Stimulated activated CD4-positive, alpha-beta T cell treated with anti-CD3 and anti-CD28 coated beads, Interleukin-15, amount 100 ng/mL, for 48 hours (primary cell): ENCODE measurements around the gene METTL3.
A peak's percentile ranks its signal among the peaks of the same experiment; 100 is the strongest.

Source experiments
- DNase-seq, 2 donors: peaks; one replicate each; pipeline ENCODE4 v3.0.0-alpha.2; 2020; ENCODE audit warnings: low read depth in 2 of 2

Gene METTL3

DNA sequence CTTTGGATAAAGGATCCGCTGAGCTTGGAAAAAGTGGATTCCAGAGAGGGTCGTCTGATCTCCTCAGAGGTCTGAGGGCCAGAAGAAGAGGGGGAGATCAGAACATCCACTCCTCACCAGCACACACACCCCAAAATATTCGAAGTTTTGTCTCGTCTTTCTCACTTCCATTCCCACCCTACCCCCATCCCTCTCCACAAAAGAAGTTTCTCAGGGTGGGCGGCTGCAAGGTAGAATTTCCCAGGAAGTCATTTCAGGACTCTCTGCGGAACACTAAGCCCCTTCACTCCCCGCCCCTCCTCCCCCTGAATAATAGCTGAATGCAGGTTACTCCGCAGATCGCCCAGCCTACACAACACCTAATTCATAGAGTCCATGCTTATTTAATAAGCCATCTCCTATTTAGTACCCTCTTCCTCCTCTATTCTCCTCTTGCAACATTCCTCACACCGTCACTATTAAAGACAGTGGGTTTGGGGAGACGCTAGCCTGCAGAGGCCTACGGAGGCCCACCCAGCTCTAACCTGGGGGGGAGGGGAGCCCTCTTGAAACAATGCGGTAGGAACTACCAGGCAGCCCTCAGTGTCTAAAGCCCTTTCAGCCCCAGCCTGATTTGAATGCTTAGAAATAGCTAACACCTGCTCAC is 15.7 kb upstream of the METTL3 start:
- no peak for DNase-seq

GRCh38 chr14:21525962-21526671 is 15.0 kb upstream of the METTL3 start, which contains the start of gene SALL2:
SALL2 (minus strand) TSS chr14:21526346; CDS start chr14:21526127, 219 bp downstream.
- peak; percentile 43 to 69 for DNase-seq

DNA sequence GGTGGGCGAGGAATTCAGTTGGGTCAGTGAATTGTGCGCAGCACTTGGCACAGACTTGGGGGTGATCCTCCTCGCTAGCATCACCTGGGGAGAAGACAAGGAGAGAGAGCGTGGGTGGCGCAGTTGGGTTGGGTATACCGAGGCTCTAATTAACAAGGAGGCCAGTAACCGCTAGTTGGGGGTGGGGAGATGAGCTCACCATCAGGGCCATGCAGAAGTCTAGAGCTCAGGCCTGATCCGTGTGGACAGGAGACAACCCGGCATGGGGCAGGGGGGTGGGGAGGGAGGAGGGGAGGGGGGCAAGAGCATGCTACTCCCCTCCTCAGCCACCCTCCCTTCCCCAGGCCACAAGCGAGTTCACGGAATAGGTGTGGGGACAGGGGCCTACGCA is 14.4 kb upstream of the METTL3 start:
- DNase-seq = no peak

- no peak for DNase-seq
Measured at GRCh38 chr14:21524575-21525490, 13.7 kb upstream of the METTL3 start.

- DNase-seq = no peak
Measured at GRCh38 chr14:21523203-21523602, 12.1 kb upstream of the METTL3 start.

DNA sequence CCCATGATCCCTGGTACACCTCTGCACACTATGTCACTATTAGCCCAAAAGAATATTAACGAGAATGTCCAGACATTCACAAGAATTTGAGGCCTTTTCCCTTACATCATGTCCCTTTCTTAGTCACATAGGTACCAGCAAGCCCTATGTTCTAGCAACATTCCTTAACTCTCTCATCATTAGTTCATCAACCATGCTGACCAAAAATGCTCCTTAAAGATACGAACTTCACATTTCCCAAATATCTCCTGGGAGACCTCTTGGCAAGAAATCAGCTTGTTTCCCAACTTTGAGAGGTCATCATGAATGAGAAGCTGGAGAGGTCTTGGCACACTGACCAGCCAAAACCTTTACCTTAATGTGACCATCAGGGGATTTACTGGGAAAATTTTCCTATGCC is 10.4 kb upstream of the METTL3 start:
- no peak for DNase-seq

DNA sequence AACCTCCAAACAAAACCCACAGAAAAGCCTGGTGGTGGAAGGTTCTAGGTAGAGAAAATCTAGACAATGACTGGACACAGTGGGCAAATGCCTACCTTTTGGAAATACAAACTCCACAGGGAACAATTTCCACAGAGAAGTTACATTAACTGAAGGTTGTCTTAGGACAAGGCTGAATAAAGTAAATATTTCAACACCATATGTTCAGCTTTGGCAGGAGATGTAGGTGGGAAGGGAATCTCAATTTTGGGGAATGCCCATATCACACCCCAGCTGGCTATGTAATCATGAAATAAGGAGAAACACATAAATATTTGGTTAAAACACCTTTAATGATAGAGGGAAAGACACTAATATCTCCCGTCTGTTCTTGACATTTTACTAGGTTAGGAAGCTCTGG is 9.6 kb upstream of the METTL3 start:
- DNase-seq = no peak

GRCh38 chr14:21518725-21519124 is 7.6 kb upstream of the METTL3 start:
- no peak for DNase-seq

GRCh38 chr14:21514341-21514740 is 3.2 kb upstream of the METTL3 start:
- no peak for DNase-seq

DNA sequence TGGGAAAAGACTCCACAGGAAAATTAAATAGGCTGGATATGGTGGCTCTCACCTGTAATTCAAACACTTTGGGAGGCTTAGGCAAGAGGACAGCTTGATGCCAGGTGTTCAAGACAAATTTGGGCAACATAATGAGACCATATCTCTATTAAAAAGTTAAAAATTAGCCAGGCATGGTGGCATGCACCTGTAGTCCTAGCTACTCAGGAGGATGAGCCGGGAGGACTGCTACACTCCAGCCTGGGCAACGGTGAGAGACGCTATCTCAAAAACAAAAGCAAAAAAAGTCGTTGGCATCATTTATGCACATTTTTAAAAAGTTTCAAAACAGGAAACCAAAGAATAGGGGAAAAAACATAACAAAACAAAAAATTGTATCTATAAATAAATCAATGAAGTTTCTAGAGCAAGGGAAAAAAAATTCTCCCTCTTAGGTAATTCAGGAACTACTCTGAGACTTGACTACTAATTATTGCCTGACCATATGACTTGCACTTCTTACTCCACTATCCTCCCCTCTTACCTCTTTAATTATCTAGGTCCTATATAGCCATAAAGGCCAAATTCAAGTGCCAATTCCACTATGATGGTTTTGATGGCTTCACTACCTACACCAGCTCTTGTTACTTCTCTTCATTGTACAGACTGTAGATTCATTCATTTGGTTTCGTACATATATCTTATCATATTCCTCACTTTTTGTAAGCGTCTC is 1.6 kb downstream of the METTL3 start:
- no peak for DNase-seq

DNA sequence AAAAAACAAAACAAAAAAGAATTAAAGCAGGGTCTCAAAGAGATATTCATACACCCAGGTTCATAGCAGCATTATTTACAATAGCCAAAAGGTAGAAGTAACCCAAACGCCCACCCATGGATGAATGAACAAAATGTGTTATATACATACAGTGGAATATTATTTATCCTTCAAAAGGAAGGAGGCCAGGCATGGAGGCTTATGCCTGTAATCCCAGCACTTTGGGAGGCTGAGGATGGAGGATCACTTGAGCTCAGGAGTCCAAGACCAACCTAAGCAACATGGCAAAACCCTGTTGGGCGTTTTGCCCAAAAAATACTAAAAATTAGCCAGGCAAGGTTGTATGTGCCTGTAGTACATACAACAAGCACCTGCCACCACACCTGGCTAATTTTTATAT is 4.6 kb downstream of the METTL3 start:
- no peak for DNase-seq

- DNase-seq = no peak
Measured at GRCh38 chr14:21505012-21505553, 6.1 kb downstream of the METTL3 start.

- DNase-seq = no peak
Measured at GRCh38 chr14:21503376-21503775, 7.8 kb downstream of the METTL3 start.

DNA sequence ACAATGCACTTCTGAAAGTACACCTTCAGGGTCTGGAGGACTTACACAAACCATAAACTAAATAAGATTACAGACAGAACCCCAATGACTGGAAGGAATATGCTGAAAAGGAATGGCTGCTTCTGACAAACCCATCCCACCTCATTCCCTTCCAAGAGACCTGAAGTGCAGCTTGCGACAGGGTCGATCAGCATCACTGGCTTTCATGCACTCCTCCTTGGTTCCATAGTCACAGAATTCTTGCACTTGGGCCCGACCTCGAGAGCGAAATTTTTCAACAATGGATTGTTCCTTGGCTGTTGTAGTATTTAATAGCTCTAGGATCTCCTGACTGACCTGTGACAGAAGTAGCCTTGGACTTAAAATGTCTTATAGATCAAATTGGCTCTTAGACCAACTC is 9.6 kb downstream of the METTL3 start:
- DNase-seq = no peak

- no peak for DNase-seq
Measured at GRCh38 chr14:21498540-21499526, 12.3 kb downstream of the METTL3 start.

DNA sequence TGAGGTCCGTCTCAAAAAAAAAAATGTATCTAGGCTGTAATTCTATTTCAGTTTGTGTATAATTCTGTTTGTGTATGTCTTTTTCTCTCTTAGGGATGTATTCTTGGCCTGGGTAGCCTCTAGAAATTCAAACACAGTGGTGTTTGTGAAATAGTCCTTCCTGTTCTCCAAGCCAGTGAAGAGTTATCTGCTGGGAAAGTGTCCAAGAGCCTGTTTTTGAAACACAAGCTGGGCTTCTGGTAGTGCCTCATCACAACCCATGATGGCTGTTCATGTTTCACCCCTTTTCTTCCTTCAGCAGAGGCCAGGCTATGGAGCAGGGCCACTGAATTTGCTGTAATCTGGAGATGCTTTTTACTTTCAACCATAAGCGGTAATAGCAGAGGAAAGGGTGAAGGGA is 14.7 kb downstream of the METTL3 start:
- no peak for DNase-seq

DNA sequence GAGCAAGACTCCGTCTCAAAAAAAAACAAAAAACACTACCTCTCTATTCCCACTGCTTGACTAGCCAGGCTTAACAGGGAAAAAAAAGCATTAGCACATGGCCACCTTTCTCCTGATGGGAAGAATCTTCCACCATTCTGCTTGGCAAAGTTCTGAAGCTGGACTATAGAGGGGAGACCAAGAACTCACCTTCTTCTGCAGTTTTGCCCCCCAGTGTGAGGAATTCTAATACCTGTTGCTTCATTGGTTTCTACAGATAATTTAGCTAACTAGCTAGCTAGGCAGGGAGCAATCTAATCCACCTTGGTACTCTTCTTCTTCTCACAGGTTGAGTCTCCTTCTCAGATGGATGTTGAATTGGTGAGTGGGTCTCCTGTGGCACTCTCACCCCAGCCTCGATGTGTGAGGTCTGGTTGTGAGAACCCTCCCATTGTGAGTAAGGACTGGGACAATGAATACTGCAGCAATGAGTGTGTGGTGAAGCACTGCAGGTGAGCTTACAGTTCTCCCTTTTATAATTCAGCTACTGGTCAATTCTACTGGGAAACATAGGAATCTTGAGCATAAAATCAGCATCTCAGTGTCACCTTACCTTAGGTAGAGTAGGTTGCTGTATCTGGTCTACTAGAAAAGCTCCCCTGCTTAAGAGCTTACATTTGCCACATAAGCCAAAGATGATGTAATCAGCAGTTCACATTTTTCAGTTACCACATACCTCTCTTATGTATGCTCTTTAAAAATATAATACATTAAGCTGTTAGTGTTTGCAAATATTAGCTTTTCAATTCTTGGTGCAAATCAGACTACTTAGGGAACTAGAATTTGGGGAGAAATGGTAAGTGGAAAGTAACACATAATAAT is 16.0 kb downstream of the METTL3 start:
- DNase-seq = no peak

DNA sequence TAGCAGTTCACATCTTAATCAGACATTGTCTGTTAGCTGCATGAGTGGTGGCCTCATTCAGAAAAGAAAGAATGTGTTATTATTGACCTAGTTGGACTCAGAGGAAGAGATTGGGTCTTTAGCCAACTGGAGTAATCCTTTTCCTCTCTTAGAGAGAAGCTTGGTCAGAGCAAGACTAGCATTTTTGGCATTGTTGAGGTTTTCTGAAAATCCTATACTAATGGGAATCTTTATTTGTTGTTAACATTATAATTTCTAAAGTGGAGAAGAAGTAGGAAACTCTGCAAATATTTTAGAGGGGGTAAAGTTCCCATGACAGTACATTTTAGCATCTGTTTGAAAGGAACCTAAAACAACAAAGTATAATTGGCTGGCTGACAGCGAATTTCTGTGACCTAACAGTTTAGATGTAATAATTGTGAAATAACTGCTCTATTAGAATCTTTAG is 24.5 kb downstream of the METTL3 start:
- DNase-seq = no peak
